PC-3 (cell line): Measurements from ENCODE around the gene APOBEC3G.

ENCODE experiments used
- CTCF ChIP-seq: fragments of 300-600 bp; sonication (generic); conservative IDR thresholded peaks from 2 replicates; pipeline ENCODE4 v1.5.1; 2017; ENCODE audit warnings: antibody characterized with exemption, low read depth, mild to moderate bottlenecking, low read length
- EZH2 ChIP-seq: fragments of 300-600 bp; sonication (generic); IDR thresholded peaks from one replicate; pipeline ENCODE4 v1.6.1; 2017; ENCODE audit warnings: antibody characterized with exemption, mild to moderate bottlenecking, low read length; ENCODE audit not compliant: unreplicated experiment
- EZH2phosphoT487 ChIP-seq: fragments of 300-600 bp; sonication (generic); IDR thresholded peaks from 2 replicates; pipeline ENCODE4 v1.6.1; 2018; ENCODE audit warnings: mild to moderate bottlenecking, antibody characterized with exemption, low read length, borderline replicate concordance

DNA sequence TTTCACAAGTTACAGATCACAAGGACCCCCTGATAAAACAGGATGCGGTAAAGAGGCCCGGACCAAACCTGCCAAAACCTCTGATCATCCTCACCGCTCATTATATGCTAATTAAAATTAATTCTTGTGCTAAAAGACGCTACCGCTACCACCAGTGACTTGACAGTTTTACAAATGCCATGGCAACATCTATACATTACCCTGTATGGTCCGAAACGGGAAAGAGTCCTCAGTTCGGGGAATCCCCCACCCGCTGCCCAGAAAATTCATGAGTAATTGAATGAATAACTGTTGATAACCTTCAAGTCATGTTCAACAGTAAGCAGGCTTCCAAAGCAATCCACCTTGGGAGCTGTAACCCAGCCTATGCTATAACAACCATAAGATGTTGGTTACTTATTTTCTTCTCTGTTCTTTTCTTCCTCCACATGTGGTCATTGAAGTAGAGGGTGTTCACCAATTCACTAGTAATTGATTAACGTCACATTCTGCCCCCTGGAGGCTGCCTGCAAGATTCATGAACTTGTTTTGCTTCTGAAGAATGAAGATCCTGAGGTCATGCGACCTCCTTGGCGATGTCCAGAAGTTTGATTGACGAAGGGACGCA, 40.6 kb downstream of the APOBEC3G start:
- TF ChIP-seq EZH2 (no peak), CTCF (peak; percentile 63), EZH2phosphoT487 (no peak)
